Naive thymus-derived CD8-positive, alpha-beta T cell (primary cell): Measurements from ENCODE around the gene UQCC5. TPM values are rescaled to one million over a fixed set of nuclear protein-coding genes. Genes with fewer than 3 reads are reported as not detected.

Source experiments
- ATAC-seq, 2 donors: fragments of 150-1000 bp; cut with Tn5 transposase in 1 of 2; sonication (Bioruptor Pico), chemical (Tn5 transposase) in 1 of 2; 1 replicate in 1 of 2; 2 replicates in 1 of 2; pipeline ENCODE4 v1.10.0; 2021; ENCODE audit warnings: mild to moderate bottlenecking in 2 of 2, moderate library complexity in 2 of 2
- POLR2A ChIA-PET: fragments of 350-600 bp; sonication (Branson Sonifier 250); formaldehyde crosslinking; loops from one replicate; lab custom pipeline; 2021; ENCODE audit warnings: antibody characterized with exemption; lab: Charles Lee
- DNase-seq, 10 donors: peaks; one replicate each; pipeline versions ENCODE4 v3.0.0 to v3.0.0-alpha.2; 2020 to 2022
- H3K27ac Mint-ChIP-seq, 10 donors: one replicate each; pipeline ENCODE4 v1.8.0; 2020 to 2022; ENCODE audit warnings: mild to moderate bottlenecking in 10 of 10, mixed read lengths in 10 of 10, moderate library complexity in 4 of 10, inconsistent platforms in 1 of 10
- H3K27me3 Mint-ChIP-seq, 5 donors: one replicate each; pipeline ENCODE4 v1.8.0; 2021 to 2022; ENCODE audit warnings: mixed read lengths in 5 of 5
- H3K36me3 Mint-ChIP-seq, 3 donors: one replicate each; pipeline ENCODE4 v1.8.0; 2020 to 2022; ENCODE audit warnings: mixed read lengths in 3 of 3, mild to moderate bottlenecking in 2 of 3, inconsistent platforms in 1 of 3
- H3K4me1 Mint-ChIP-seq, 4 donors: one replicate each; pipeline ENCODE4 v1.8.0; 2021 to 2022; ENCODE audit warnings: mixed read lengths in 4 of 4
- H3K4me3 Mint-ChIP-seq, 10 donors: one replicate each; pipeline ENCODE4 v1.8.0; 2020 to 2022; ENCODE audit warnings: mild to moderate bottlenecking in 10 of 10, mixed read lengths in 10 of 10, moderate library complexity in 6 of 10, inconsistent platforms in 1 of 10
- H3K9me3 Mint-ChIP-seq, 9 donors: one replicate each; pipeline ENCODE4 v1.8.0; 2020 to 2022; ENCODE audit warnings: mixed read lengths in 9 of 9, mild to moderate bottlenecking in 3 of 9, inconsistent platforms in 1 of 9, moderate library complexity in 1 of 9
- polyA plus RNA-seq, 3 donors: library from polyadenylated mRNA; unstranded; fragments of 300-500 nt; fragmentation: Illumina TruSeq; gene quantifications; one replicate each; pipeline ENCODE4 v1.2.3, GENCODE V29; 2021
- total RNA-seq, 8 experiments: library from RNA in 2 of 8; stranded (reverse) in 2 of 8; gene quantifications; one replicate each; pipeline ENCODE4 v1.2.3 and lab custom pipeline; 2021 to 2026

The UQCC5 gene
- total and polyA plus RNA-seq, 5 experiments from 2014 or later: 9.7 to 35.1 (median 29.1) TPM

DNA sequence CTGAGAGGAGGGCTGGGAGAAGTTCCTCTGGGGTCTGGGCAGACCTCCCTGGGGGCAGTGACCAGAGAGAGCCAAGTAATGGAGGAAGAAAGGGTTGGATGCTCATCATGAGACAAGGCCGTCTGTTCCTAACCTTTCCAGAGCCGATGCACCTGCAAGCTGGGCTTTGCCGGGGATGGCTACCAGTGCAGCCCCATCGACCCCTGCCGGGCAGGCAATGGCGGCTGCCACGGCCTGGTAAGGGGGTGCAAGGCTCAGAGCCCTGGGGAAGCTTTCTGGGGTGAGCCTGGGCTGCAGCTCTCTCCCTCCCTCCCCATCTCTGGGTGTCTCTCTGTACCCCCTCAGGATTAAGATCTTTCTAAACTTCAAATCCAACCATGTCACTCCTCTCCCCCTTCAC lies 24.9 kb upstream of the UQCC5 start:
- ATAC-seq (no peak), DNase-seq (no peak)
- no peak overlapping the region for H3K27ac Mint-ChIP-seq
- H3K36me3 Mint-ChIP-seq: no peaks in the 10 kb centered on the region
- no peaks in the 10 kb centered on the region for H3K27me3 Mint-ChIP-seq
- H3K9me3 Mint-ChIP-seq: no peaks in the 10 kb centered on the region
- H3K4me1 Mint-ChIP-seq: no peaks in the 10 kb centered on the region
- no peak overlapping the region for H3K4me3 Mint-ChIP-seq
- POLR2A ChIA-PET: no interaction called here

GRCh38 chr3:52512105-52512504 lies 24.3 kb upstream of the UQCC5 start:
- POLR2A ChIA-PET: no interaction called here
- no peaks in the 10 kb centered on the region for H3K4me1 Mint-ChIP-seq
- ATAC-seq: no peak
- no peak overlapping the region for H3K4me3 Mint-ChIP-seq
- no peaks in the 10 kb centered on the region for H3K9me3 Mint-ChIP-seq
- H3K27me3 Mint-ChIP-seq: no peaks in the 10 kb centered on the region
- no peak overlapping the region for H3K27ac Mint-ChIP-seq
- DNase-seq: no peak
- no peaks in the 10 kb centered on the region for H3K36me3 Mint-ChIP-seq

GRCh38 chr3:52512727-52513126 lies 23.7 kb upstream of the UQCC5 start:
- Mint-ChIP-seq H3K9me3 (no peaks in the 10 kb centered on the region), H3K27ac (no peak overlapping the region), H3K4me1 (no peaks in the 10 kb centered on the region), H3K4me3 (no peak overlapping the region), H3K36me3 (no peaks in the 10 kb centered on the region), H3K27me3 (no peaks in the 10 kb centered on the region)
- POLR2A ChIA-PET: no interaction called here
- no peak for DNase-seq
- ATAC-seq: no peak

DNA sequence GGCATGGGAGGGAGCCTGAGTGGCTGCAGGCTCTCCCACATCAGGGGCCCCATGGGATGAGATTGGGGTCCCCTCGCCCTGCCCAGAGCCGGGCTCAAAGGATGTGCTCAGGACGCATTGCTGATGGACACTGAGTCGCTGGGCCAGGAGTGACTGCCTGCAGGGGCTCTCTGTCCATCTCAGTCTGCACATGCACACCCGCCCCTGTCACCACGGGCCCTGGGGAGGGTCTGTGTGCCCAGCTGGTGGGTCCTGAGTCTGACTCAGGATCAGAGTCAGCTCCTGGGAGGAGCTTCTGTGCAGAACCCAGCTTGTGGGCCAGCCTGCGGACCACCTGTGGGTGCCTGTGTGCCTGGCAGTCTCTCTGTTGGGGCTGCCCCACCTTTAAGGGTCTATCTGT lies 23.1 kb upstream of the UQCC5 start:
- POLR2A ChIA-PET: no interaction called here

DNA sequence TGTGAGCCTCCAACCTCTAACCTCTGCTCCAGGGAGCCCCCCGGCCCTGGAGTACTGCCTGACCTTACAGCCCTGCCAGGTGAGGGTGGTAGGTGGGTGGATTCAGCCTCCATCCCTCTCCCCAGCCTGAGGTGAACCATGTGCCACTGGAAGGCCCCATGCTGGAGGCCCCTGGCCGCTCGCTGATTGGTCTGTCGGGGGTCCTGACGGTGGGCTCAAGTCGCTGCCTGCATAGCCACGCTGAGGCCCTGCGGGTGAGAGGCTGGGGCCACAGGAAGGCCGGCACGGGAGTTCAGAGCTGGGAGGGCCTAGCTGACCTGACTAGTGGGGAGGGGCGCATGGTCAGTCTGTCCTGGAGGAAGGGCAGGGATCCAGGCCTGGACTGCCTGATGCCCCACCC lies 21.8 kb upstream of the UQCC5 start:
- ATAC-seq (no peak), DNase-seq (no peak)
- no peak overlapping the region for H3K4me3 Mint-ChIP-seq
- no peaks in the 10 kb centered on the region for H3K27me3 Mint-ChIP-seq
- no peaks in the 10 kb centered on the region for H3K4me1 Mint-ChIP-seq
- POLR2A ChIA-PET: no interaction called here
- no peak overlapping the region for H3K27ac Mint-ChIP-seq
- H3K36me3 Mint-ChIP-seq: no peaks in the 10 kb centered on the region
- H3K9me3 Mint-ChIP-seq: no peaks in the 10 kb centered on the region

More for the DNA sequence above, 23.1 kb upstream of the UQCC5 start:
- DNase-seq (no peak), ATAC-seq (no peak)
- Mint-ChIP-seq H3K27ac (no peak overlapping the region), H3K36me3 (no peaks in the 10 kb centered on the region), H3K4me1 (no peaks in the 10 kb centered on the region), H3K27me3 (no peaks in the 10 kb centered on the region), H3K4me3 (no peak overlapping the region), H3K9me3 (no peaks in the 10 kb centered on the region)

DNA sequence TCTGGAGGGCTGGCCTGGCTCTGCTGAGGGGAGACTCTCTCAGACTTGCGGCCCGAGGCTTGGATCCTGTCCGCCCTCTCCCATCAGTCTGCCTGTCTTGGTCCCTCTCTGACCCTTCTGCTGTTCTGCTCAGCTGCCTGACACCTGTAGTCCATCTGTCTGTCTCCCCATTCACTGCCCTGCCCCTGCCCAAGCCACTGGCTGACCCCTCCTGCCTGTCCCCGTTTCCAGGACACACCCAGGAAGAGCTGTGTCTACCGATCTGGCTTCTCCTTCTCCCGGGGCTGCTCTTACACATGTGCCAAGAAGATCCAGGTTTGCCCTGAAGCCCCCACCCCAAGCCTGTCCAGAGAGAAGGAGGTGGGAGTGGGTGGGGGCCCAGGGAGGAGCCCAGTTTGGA lies 21.2 kb upstream of the UQCC5 start:
- Mint-ChIP-seq H3K9me3 (no peaks in the 10 kb centered on the region), H3K4me1 (no peaks in the 10 kb centered on the region), H3K4me3 (no peak overlapping the region), H3K27me3 (no peaks in the 10 kb centered on the region), H3K27ac (no peak overlapping the region), H3K36me3 (no peaks in the 10 kb centered on the region)
- no peak for ATAC-seq
- POLR2A ChIA-PET: no interaction called here
- DNase-seq: no peak

DNA sequence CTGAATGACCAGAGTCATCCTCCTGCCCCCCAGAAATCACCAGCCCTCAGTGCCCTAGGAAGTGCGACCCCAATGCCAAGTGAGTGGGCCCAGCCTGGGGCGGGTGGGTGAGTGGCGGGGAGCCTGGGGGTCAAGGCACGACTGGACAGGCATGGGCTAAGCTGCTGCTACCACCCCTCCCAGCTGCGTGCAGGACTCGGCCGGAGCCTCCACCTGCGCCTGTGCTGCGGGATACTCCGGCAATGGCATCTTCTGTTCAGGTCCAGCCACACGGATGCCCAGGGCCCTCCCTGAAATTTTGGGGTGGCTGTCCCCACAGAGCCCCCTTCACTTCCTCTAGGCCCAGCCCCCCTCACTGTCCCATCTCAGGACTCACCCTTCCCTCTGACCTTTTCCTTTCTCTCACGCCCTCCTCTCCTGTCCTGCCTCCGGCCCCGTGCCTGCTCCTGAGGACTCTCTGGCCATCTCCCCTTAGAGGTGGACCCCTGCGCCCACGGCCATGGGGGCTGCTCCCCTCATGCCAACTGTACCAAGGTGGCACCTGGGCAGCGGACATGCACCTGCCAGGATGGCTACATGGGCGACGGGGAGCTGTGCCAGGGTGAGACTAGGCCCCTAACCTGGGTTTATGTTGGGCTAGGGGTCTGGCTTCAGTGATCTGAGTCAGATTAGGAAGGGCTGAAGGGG lies 19.8 kb upstream of the UQCC5 start:
- no peaks in the 10 kb centered on the region for H3K36me3 Mint-ChIP-seq
- ATAC-seq (no peak), DNase-seq (no peak)
- no peaks in the 10 kb centered on the region for H3K9me3 Mint-ChIP-seq
- H3K4me1 Mint-ChIP-seq: no peaks in the 10 kb centered on the region
- POLR2A ChIA-PET: no interaction called here
- no peak overlapping the region for H3K4me3 Mint-ChIP-seq
- H3K27ac Mint-ChIP-seq: no peak overlapping the region
- no peaks in the 10 kb centered on the region for H3K27me3 Mint-ChIP-seq

GRCh38 chr3:52517796-52518722 lies 18.3 kb upstream of the UQCC5 start:
- H3K27ac Mint-ChIP-seq: no peak overlapping the region
- POLR2A ChIA-PET: interaction anchor here (1.4 kb wide), 1 partner anchor 11 kb away, joined by 3 read pairs; no protein-coding TSS in a partner anchor
- H3K4me1 Mint-ChIP-seq: no peaks in the 10 kb centered on the region
- H3K36me3 Mint-ChIP-seq: no peaks in the 10 kb centered on the region
- H3K27me3 Mint-ChIP-seq: no peaks in the 10 kb centered on the region
- no peak overlapping the region for H3K4me3 Mint-ChIP-seq
- ATAC-seq (no peak), DNase-seq (no peak)
- H3K9me3 Mint-ChIP-seq: no peaks in the 10 kb centered on the region

DNA sequence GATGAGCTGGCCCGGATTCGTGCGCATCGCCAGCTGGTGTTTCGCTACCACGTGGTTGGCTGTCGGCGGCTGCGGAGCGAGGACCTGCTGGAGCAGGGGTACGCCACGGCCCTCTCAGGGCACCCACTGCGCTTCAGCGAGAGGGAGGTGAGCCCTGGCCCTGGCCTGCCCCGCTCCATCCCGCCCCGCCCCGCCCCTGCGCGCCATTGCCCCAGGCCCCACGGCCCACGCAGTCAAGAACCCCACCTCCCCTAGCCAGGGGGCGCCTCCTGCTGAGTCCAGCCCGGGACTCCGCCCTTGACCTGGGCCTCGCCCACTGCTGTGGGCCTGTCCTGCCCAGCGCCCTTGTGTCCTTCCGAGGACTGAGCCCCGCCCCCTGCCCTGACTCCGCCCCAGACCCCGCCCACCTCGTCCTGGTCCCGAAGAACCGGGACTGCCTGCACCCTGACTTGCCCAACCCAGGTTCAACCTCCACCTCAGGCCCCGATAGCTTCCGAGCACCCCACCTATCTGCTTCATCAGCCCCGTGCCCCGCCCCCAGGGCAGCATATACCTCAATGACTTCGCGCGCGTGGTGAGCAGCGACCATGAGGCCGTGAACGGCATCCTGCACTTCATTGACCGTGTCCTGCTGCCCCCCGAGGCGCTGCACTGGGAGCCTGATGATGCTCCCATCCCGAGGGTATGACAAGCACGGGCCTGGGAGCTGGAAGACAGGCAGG lies 17.5 kb upstream of the UQCC5 start:
- Mint-ChIP-seq H3K36me3 (no peaks in the 10 kb centered on the region), H3K4me3 (peak overlapping the region in 1 of 10 donors; percentile 41), H3K27ac (no peak overlapping the region), H3K9me3 (no peaks in the 10 kb centered on the region), H3K27me3 (no peaks in the 10 kb centered on the region), H3K4me1 (no peaks in the 10 kb centered on the region)
- ATAC-seq: no peak
- no peak for DNase-seq
- POLR2A ChIA-PET: interaction anchor here (1.4 kb wide), 1 partner anchor 11 kb away, joined by 3 read pairs; no protein-coding TSS in a partner anchor

DNA sequence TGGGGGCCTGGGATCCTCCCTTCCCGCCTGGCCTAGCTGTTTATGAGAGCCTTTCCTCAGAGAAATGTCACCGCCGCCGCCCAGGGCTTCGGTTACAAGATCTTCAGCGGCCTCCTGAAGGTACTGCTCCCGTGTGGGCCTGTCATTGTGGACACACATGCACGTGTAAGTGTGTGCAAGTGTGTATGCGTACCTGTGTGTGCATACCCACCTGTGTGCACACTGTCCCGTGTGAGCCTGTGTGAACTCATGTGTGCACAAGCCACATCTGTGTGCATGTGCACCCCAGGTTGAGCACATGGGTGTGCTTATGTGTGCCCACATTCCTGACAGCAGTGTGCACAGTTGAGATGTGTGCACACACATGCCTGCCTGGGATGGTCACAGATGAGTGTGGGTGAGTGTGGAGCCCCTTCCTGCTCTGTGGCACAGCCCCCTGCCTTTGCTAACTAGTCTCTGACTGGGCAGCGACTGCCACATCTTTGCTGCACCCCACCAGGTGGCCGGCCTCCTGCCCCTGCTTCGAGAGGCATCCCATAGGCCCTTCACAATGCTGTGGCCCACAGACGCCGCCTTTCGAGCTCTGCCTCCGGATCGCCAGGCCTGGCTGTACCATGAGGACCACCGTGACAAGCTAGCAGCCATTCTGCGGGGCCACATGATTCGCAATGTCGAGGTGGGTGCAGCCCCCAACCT lies 16.8 kb upstream of the UQCC5 start:
- POLR2A ChIA-PET: no interaction called here
- DNase-seq: no peak
- H3K4me3 Mint-ChIP-seq: no peak overlapping the region
- no peak overlapping the region for H3K27ac Mint-ChIP-seq
- no peaks in the 10 kb centered on the region for H3K36me3 Mint-ChIP-seq
- ATAC-seq: no peak
- no peaks in the 10 kb centered on the region for H3K9me3 Mint-ChIP-seq
- no peaks in the 10 kb centered on the region for H3K27me3 Mint-ChIP-seq
- peaks cover 0 to 3% (median 0%) of the 10 kb centered on the region in 4 donors for H3K4me1 Mint-ChIP-seq

DNA sequence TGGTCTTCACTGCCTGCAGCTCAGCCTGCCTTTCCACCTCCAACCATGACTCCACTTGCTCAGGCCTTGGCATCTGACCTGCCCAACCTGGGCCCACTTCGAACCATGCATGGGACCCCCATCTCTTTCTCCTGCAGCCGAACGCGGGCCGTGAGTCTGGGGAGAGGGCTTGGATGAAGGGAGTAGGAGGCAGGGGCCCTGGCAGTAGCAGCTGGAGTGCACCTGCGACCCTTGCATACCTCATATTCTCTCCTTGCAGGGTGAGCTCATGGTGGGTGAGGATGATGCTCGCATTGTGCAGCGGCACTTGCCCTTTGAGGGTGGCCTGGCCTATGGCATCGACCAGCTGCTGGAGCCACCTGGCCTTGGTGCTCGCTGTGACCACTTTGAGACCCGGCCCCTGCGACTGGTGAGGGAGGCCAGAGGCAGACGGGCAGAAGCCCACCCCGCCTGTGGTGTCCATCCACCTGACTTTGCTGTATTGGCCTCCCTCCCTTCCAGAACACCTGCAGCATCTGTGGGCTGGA lies 16.2 kb upstream of the UQCC5 start:
- Mint-ChIP-seq H3K9me3 (no peaks in the 10 kb centered on the region), H3K36me3 (no peaks in the 10 kb centered on the region), H3K4me1 (peaks cover 0 to 3% (median 0%) of the 10 kb centered on the region in 4 donors), H3K27me3 (no peaks in the 10 kb centered on the region), H3K4me3 (no peak overlapping the region), H3K27ac (no peak overlapping the region)
- POLR2A ChIA-PET: no interaction called here
- no peak for ATAC-seq
- DNase-seq: no peak

- H3K27me3 Mint-ChIP-seq: no peaks in the 10 kb centered on the region
- POLR2A ChIA-PET: no interaction called here
- H3K27ac Mint-ChIP-seq: peak overlapping the region in 1 of 10 donors; percentile 18
- DNase-seq (no peak), ATAC-seq (no peak)
- H3K4me3 Mint-ChIP-seq: no peak overlapping the region
- no peaks in the 10 kb centered on the region for H3K36me3 Mint-ChIP-seq
- H3K9me3 Mint-ChIP-seq: no peaks in the 10 kb centered on the region
- H3K4me1 Mint-ChIP-seq: peaks cover 0 to 3% (median 0%) of the 10 kb centered on the region in 4 donors
Measured at GRCh38 chr3:52520716-52521487, 15.5 kb upstream of the UQCC5 start.
